SK-N-SH treated with all-trans-retinoic acid at 6 μM for 48 hours (cell line): ENCODE data around the gene CELF4.

ENCODE experiments used
- ATAC-seq: fragments of 200-7000 bp; cut with Tn5 transposase; 3 replicates; pipeline ENCODE4 v1.9.1; 2020; ENCODE audit warnings: mild to moderate bottlenecking, moderate library complexity
- ARNTL ChIP-seq: fragments of 450-650 bp; formaldehyde crosslinking; IDR thresholded peaks from 2 replicates; pipeline ENCODE4 v1.5.0; 2020; ENCODE audit warnings: low read depth, mild to moderate bottlenecking, moderate library complexity, borderline replicate concordance
- BACH2 ChIP-seq: fragments of 250-450 bp; sonication (Bioruptor Pico); IDR thresholded peaks from 2 replicates; pipeline ENCODE4 v1.9.0; 2021; ENCODE audit warnings: mild to moderate bottlenecking, borderline replicate concordance
- CSDC2 ChIP-seq: fragments of 250-450 bp; sonication (Bioruptor Pico); IDR thresholded peaks from 2 replicates; pipeline ENCODE4 v1.5.0; 2020; ENCODE audit warnings: mild to moderate bottlenecking, moderate library complexity
- CSRNP3 ChIP-seq: fragments of 250-450 bp; sonication (Bioruptor Pico); IDR thresholded peaks from 2 replicates; pipeline ENCODE4 v1.5.1; 2021; ENCODE audit warnings: mild to moderate bottlenecking, moderate library complexity
- ESRRG ChIP-seq: fragments of 250-450 bp; sonication (Bioruptor Pico); IDR thresholded peaks from 2 replicates; pipeline ENCODE4 v1.6.1; 2021; ENCODE audit warnings: mild to moderate bottlenecking
- GLIS3 ChIP-seq: fragments of 250-450 bp; sonication (Bioruptor Pico); IDR thresholded peaks from 2 replicates; pipeline ENCODE4 v1.5.0; 2020; ENCODE audit warnings: mild to moderate bottlenecking, moderate library complexity
- ISL1 ChIP-seq: fragments of 250-450 bp; sonication (Bioruptor Pico); IDR thresholded peaks from 2 replicates; pipeline ENCODE4 v2.1.2; 2022; ENCODE audit warnings: mild to moderate bottlenecking, moderate library complexity
- OSR1 ChIP-seq: fragments of 250-450 bp; sonication (Bioruptor Pico); IDR thresholded peaks from 2 replicates; pipeline ENCODE4 v1.8.0; 2022; ENCODE audit warnings: moderate library complexity, mild to moderate bottlenecking, inconsistent platforms
- PATZ1 ChIP-seq: fragments of 250-450 bp; sonication (Bioruptor Pico); IDR thresholded peaks from 2 replicates; pipeline ENCODE4 v1.8.0; 2020; ENCODE audit warnings: mild to moderate bottlenecking, moderate library complexity, borderline replicate concordance
- POU6F1 ChIP-seq: fragments of 250-450 bp; sonication (Bioruptor Pico); IDR thresholded peaks from 2 replicates; pipeline ENCODE4 v1.8.0; 2021; ENCODE audit warnings: low read depth, mild to moderate bottlenecking, moderate library complexity, borderline replicate concordance
- PPARA ChIP-seq: fragments of 250-450 bp; sonication (Bioruptor Pico); IDR thresholded peaks from 2 replicates; pipeline ENCODE4 v1.5.0; 2020; ENCODE audit warnings: mild to moderate bottlenecking, borderline replicate concordance
- RARB ChIP-seq: fragments of 250-450 bp; sonication (Bioruptor Pico); IDR thresholded peaks from 2 replicates; pipeline ENCODE4 v1.8.0; 2021; ENCODE audit warnings: mild to moderate bottlenecking, moderate library complexity
- SNAI2 ChIP-seq: fragments of 250-450 bp; sonication (Bioruptor Pico); IDR thresholded peaks from 2 replicates; pipeline ENCODE4 v1.5.0; 2020; ENCODE audit warnings: mild to moderate bottlenecking, moderate library complexity
- TCF4 ChIP-seq: fragments of 250-450 bp; sonication (Bioruptor Pico); IDR thresholded peaks from 2 replicates; pipeline ENCODE4 v1.8.0; 2021; ENCODE audit warnings: mild to moderate bottlenecking, moderate library complexity, borderline replicate concordance
- TSHZ2 ChIP-seq: fragments of 250-450 bp; sonication (Bioruptor Pico); IDR thresholded peaks from 2 replicates; pipeline ENCODE4 v1.5.0; 2020; ENCODE audit warnings: mild to moderate bottlenecking, moderate library complexity
- ZC3H10 ChIP-seq: fragments of 250-450 bp; sonication (Bioruptor Pico); IDR thresholded peaks from 2 replicates; pipeline ENCODE4 v1.5.1; 2021; ENCODE audit warnings: mild to moderate bottlenecking, moderate library complexity
- ZFP3 ChIP-seq: fragments of 250-450 bp; sonication (Bioruptor Pico); IDR thresholded peaks from 2 replicates; pipeline ENCODE4 v1.5.0; 2020; ENCODE audit warnings: mild to moderate bottlenecking, moderate library complexity
- ZFP30 ChIP-seq: fragments of 450-650 bp; formaldehyde crosslinking; IDR thresholded peaks from 2 replicates; pipeline ENCODE4 v1.5.0; 2022; ENCODE audit warnings: mild to moderate bottlenecking, moderate library complexity
- ZNF565 ChIP-seq: fragments of 450-650 bp; formaldehyde crosslinking; conservative IDR thresholded peaks from 2 replicates; pipeline ENCODE4 v1.5.0; 2020; ENCODE audit warnings: low read depth, mild to moderate bottlenecking, moderate library complexity
- ZNF8 ChIP-seq: fragments of 450-650 bp; formaldehyde crosslinking; IDR thresholded peaks from 2 replicates; pipeline ENCODE4 v1.5.0; 2020; ENCODE audit warnings: mild to moderate bottlenecking, moderate library complexity

The CELF4 gene

GRCh38 chr18:37409878-37410277 lies 155.7 kb downstream of the CELF4 start:
- ATAC-seq, result no peak
- TF ChIP-seq ZNF565 (CRISPR knock-in tag) (no peak), PPARA (CRISPR knock-in tag) (no peak), TCF4 (no peak), ZFP30 (no peak), RARB (CRISPR knock-in tag) (no peak), ZC3H10 (no peak), GLIS3 (no peak), ESRRG (no peak), ISL1 (no peak), TSHZ2 (CRISPR knock-in tag) (no peak), POU6F1 (CRISPR knock-in tag) (no peak), ZFP3 (CRISPR knock-in tag) (no peak), ARNTL (CRISPR knock-in tag) (no peak), CSRNP3 (no peak), OSR1 (no peak), BACH2 (CRISPR knock-in tag) (no peak), ZNF8 (CRISPR knock-in tag) (no peak)

- no peak for TF ChIP-seq TSHZ2 (CRISPR knock-in tag)
- TF ChIP-seq ARNTL (CRISPR knock-in tag), result no peak
- no peak for TF ChIP-seq CSDC2 (CRISPR knock-in tag)
- no peak for TF ChIP-seq PATZ1
- no peak for TF ChIP-seq ZFP3 (CRISPR knock-in tag)
- TF ChIP-seq ISL1, result no peak
- TF ChIP-seq GLIS3, result no peak
- TF ChIP-seq ESRRG, result no peak
- ATAC-seq, result no peak
These were observed 156.8 kb downstream of the CELF4 start for GRCh38 chr18:37408676-37409265.

- no peak for ATAC-seq
- TF ChIP-seq PATZ1 (no peak), PPARA (CRISPR knock-in tag) (no peak), SNAI2 (CRISPR knock-in tag) (no peak), POU6F1 (CRISPR knock-in tag) (no peak), GLIS3 (no peak), ZC3H10 (no peak), ZNF565 (CRISPR knock-in tag) (no peak), ZNF8 (CRISPR knock-in tag) (no peak), BACH2 (CRISPR knock-in tag) (no peak), ZFP30 (no peak)
These were observed 158.0 kb downstream of the CELF4 start for GRCh38 chr18:37407571-37407970.
